Measurements from ENCODE around the gene RERE.

Gene RERE

DNA sequence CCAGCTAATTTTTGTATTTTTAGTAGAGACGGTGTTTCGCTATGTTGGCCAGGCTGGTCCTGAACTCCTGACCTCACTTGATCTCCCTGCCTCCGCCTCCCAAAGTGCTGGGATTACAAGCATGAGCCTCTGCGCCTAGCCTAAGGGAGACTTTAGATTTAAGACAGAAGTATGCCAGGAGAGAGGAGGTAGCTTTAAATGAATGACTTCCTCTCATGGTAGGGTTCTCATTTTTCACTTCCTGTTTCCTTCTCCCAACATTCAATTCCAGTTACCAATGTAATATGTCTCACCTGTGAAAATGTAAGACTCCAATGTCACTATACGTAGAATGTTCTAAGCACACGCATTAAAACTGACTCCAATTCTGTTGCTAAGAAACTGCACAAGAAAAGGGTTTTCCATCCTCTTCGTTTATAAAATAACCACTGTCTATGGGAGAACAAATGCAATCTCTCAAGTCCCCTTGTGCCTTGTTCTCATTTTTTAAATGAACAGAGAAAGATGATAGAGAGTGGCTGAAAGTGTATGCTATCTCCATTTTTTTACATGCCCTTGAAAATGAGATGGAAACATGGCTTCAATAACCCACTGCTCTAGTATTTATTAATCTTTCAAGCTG, 359.6 kb downstream of the RERE start:
- H3K9me3 ChIP-seq (ENCODE audit: insufficient read depth, low read length, severe bottlenecking), result no peaks in the 10 kb centered on the region
- no peaks in the 10 kb centered on the region for H3K27me3 ChIP-seq (ENCODE audit: insufficient read depth, low read length, poor library complexity)
- no peaks in the 10 kb centered on the region for H3K79me2 ChIP-seq (ENCODE audit: insufficient read depth, low read length)
- H4K20me1 ChIP-seq (ENCODE audit: insufficient read depth, low read length), result no peaks in the 10 kb centered on the region
- no peak overlapping the region for H2AFZ ChIP-seq (ENCODE audit: low read depth, low read length)
- H3K9ac ChIP-seq (ENCODE audit: low read depth, low read length), result no peak overlapping the region
- H3K36me3 ChIP-seq (ENCODE audit: insufficient read depth, low read length), result no peaks in the 10 kb centered on the region
- H3K4me2 ChIP-seq (ENCODE audit: insufficient read depth, low read length), result no peak overlapping the region
- DNase-seq, result no peak
- no peak for TF ChIP-seq CTCF (IDR thresholded peaks at IDR 0.05; ENCODE audit: borderline replicate concordance, extremely low read depth, low read length, poor library complexity, severe bottlenecking)
- no peak for TF ChIP-seq EZH2 (IDR thresholded peaks at IDR 0.05; ENCODE audit: borderline replicate concordance, low read depth, low read length, severe bottlenecking)
- H3K4me3 ChIP-seq (ENCODE audit: low read depth in 1 of 2, low read length in 2 of 2), result no peak overlapping the region
- H3K27ac ChIP-seq (ENCODE audit: low read length), result no peak overlapping the region
- ATAC-seq (ENCODE audit: insufficient read depth, low read depth), result no peak
- peaks cover 9% of the 10 kb centered on the region for H3K4me1 ChIP-seq (ENCODE audit: insufficient read depth, low read length)

GRCh38 chr1:8456991-8457390, 360.4 kb downstream of the RERE start:
- ATAC-seq (ENCODE audit: insufficient read depth, low read depth), result no peak
- no peak overlapping the region for H3K9ac ChIP-seq (ENCODE audit: low read depth, low read length)
- H3K36me3 ChIP-seq (ENCODE audit: insufficient read depth, low read length), result no peaks in the 10 kb centered on the region
- H3K27ac ChIP-seq (ENCODE audit: low read length), result no peak overlapping the region
- H4K20me1 ChIP-seq (ENCODE audit: insufficient read depth, low read length), result no peaks in the 10 kb centered on the region
- TF ChIP-seq EZH2 (IDR thresholded peaks at IDR 0.05; ENCODE audit: borderline replicate concordance, low read depth, low read length, severe bottlenecking), result no peak
- TF ChIP-seq CTCF (IDR thresholded peaks at IDR 0.05; ENCODE audit: borderline replicate concordance, extremely low read depth, low read length, poor library complexity, severe bottlenecking), result no peak
- no peaks in the 10 kb centered on the region for H3K79me2 ChIP-seq (ENCODE audit: insufficient read depth, low read length)
- H3K4me2 ChIP-seq (ENCODE audit: insufficient read depth, low read length), result no peak overlapping the region
- DNase-seq, result no peak
- no peak overlapping the region for H2AFZ ChIP-seq (ENCODE audit: low read depth, low read length)
- H3K4me1 ChIP-seq (ENCODE audit: insufficient read depth, low read length), result peaks cover 9% of the 10 kb centered on the region
- H3K9me3 ChIP-seq (ENCODE audit: insufficient read depth, low read length, severe bottlenecking), result no peaks in the 10 kb centered on the region
- no peak overlapping the region for H3K4me3 ChIP-seq (ENCODE audit: low read depth in 1 of 2, low read length in 2 of 2)
- no peaks in the 10 kb centered on the region for H3K27me3 ChIP-seq (ENCODE audit: insufficient read depth, low read length, poor library complexity)

DNA sequence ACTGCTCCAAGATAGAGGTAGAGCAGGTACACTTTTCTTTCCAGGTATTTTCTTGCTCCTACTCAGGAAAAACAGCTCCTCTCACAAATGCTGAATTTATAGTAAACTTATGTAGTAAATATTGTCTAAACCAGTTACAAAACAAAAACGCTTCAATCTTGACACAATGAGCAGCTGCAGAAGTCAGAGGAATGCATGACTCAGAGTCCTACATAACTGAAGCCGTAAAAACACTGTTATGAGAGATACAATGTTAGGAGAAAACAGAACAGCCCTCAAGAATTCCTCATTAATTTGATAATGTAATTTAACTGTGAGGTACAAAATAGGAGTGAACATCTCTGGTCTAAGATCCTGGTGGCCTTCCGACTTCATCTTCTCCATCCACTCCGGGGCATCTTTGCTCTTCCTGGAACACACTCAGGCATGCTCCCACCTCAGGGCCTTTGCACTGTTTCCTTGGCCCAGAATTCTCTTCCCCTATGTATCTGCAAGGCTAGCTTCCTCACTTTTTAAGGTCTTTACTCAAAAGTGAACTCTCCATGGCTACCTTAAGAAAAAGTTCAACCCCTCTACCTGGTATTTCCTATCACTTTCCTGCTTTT, 361.0 kb downstream of the RERE start:
- H3K4me1 ChIP-seq (ENCODE audit: insufficient read depth, low read length), result peaks cover 9% of the 10 kb centered on the region
- H3K27ac ChIP-seq (ENCODE audit: low read length), result no peak overlapping the region
- no peaks in the 10 kb centered on the region for H3K9me3 ChIP-seq (ENCODE audit: insufficient read depth, low read length, severe bottlenecking)
- no peak overlapping the region for H3K4me3 ChIP-seq (ENCODE audit: low read depth in 1 of 2, low read length in 2 of 2)
- H2AFZ ChIP-seq (ENCODE audit: low read depth, low read length), result no peak overlapping the region
- no peaks in the 10 kb centered on the region for H3K27me3 ChIP-seq (ENCODE audit: insufficient read depth, low read length, poor library complexity)
- no peak for TF ChIP-seq EZH2 (IDR thresholded peaks at IDR 0.05; ENCODE audit: borderline replicate concordance, low read depth, low read length, severe bottlenecking)
- TF ChIP-seq CTCF (IDR thresholded peaks at IDR 0.05; ENCODE audit: borderline replicate concordance, extremely low read depth, low read length, poor library complexity, severe bottlenecking), result no peak
- no peaks in the 10 kb centered on the region for H3K79me2 ChIP-seq (ENCODE audit: insufficient read depth, low read length)
- no peak overlapping the region for H3K4me2 ChIP-seq (ENCODE audit: insufficient read depth, low read length)
- DNase-seq (no peak), ATAC-seq (ENCODE audit: insufficient read depth, low read depth) (no peak)
- no peak overlapping the region for H3K9ac ChIP-seq (ENCODE audit: low read depth, low read length)
- H4K20me1 ChIP-seq (ENCODE audit: insufficient read depth, low read length), result no peaks in the 10 kb centered on the region
- no peaks in the 10 kb centered on the region for H3K36me3 ChIP-seq (ENCODE audit: insufficient read depth, low read length)
